H9 (cell line): ENCODE results near the gene PITPNM2. TPM values are rescaled to one million over a fixed set of nuclear protein-coding genes. Genes with fewer than 3 reads are reported as not detected.

Experiments used
- DNase-seq: peaks from one replicate; pipeline ENCODE4 v3.0.0-alpha.2; 2017
- H2AFZ ChIP-seq: one replicate; pipeline ENCODE4 v1.6.1; 2013; ENCODE audit warnings: mild to moderate bottlenecking, low read length, control low read depth, moderate library complexity
- H2AK5ac ChIP-seq: 2 replicates; pipeline ENCODE4 v1.6.1; 2013; ENCODE audit warnings: low read length, control low read depth, mixed read lengths; ENCODE audit not compliant: insufficient read length
- H2BK120ac ChIP-seq: one replicate; pipeline ENCODE4 v1.6.1; 2013; ENCODE audit warnings: low read depth, mild to moderate bottlenecking, low read length, control low read depth, inconsistent platforms; ENCODE audit not compliant: poor library complexity, severe bottlenecking
- H2BK12ac ChIP-seq: 2 replicates; pipeline ENCODE4 v1.6.1; 2013; ENCODE audit warnings: low read length, control low read depth, mixed read lengths, low read depth; ENCODE audit not compliant: insufficient read length
- H2BK15ac ChIP-seq: 2 replicates; pipeline ENCODE4 v1.6.1; 2013; ENCODE audit warnings: low read depth, low read length, control low read depth
- H2BK20ac ChIP-seq: one replicate; pipeline ENCODE4 v1.6.1; 2013; ENCODE audit warnings: low read depth, mild to moderate bottlenecking, low read length, control low read depth, inconsistent platforms; ENCODE audit not compliant: poor library complexity, severe bottlenecking
- H2BK5ac ChIP-seq: 2 replicates; pipeline ENCODE4 v1.6.1; 2013; ENCODE audit warnings: low read length, control low read depth, mixed read lengths; ENCODE audit not compliant: insufficient read length
- H3K14ac ChIP-seq: 2 replicates; pipeline ENCODE4 v1.6.1; 2013; ENCODE audit warnings: low read length, control low read depth; ENCODE audit not compliant: insufficient read depth
- H3K18ac ChIP-seq: 2 replicates; pipeline ENCODE4 v1.6.1; 2013; ENCODE audit warnings: low read depth, mild to moderate bottlenecking, mixed read lengths, low read length, control low read depth; ENCODE audit not compliant: insufficient read length
- H3K23ac ChIP-seq: 2 replicates; pipeline ENCODE4 v1.6.1; 2013; ENCODE audit warnings: low read length, control low read depth, mixed read lengths, low read depth; ENCODE audit not compliant: insufficient read length
- H3K23me2 ChIP-seq: 2 replicates; pipeline ENCODE4 v1.6.1; 2013; ENCODE audit warnings: low read depth, mild to moderate bottlenecking, mixed read lengths, low read length, control low read depth; ENCODE audit not compliant: insufficient read length, poor library complexity, severe bottlenecking
- H3K27ac ChIP-seq: 2 replicates; pipeline ENCODE4 v1.5.1; 2013; ENCODE audit warnings: low read length, control low read depth, mixed read lengths, low read depth; ENCODE audit not compliant: insufficient read length
- H3K27me3 ChIP-seq: 2 replicates; pipeline ENCODE4 v1.6.1; 2013; ENCODE audit warnings: low read length, control low read depth, inconsistent platforms; ENCODE audit not compliant: insufficient read depth
- H3K4ac ChIP-seq: 2 replicates; pipeline ENCODE4 v1.6.1; 2013; ENCODE audit warnings: low read depth, mild to moderate bottlenecking, control low read depth, inconsistent platforms, low read length, moderate library complexity
- H3K4me1 ChIP-seq: 2 replicates; pipeline ENCODE4 v1.6.1; 2013; ENCODE audit warnings: low read length, control low read depth, inconsistent platforms; ENCODE audit not compliant: insufficient read depth
- H3K4me2 ChIP-seq: 2 replicates; pipeline ENCODE4 v1.6.1; 2013; ENCODE audit warnings: low read length, control low read depth, mixed read lengths; ENCODE audit not compliant: insufficient read length, insufficient read depth
- H3K56ac ChIP-seq: 2 replicates; pipeline ENCODE4 v1.6.1; 2013; ENCODE audit warnings: low read depth, mild to moderate bottlenecking, mixed read lengths, low read length, control low read depth; ENCODE audit not compliant: insufficient read length
- H3K79me1 ChIP-seq: 2 replicates; pipeline ENCODE4 v1.6.1; 2013; ENCODE audit warnings: low read depth, mild to moderate bottlenecking, moderate library complexity, low read length, control low read depth, inconsistent platforms; ENCODE audit not compliant: insufficient read depth, poor library complexity, severe bottlenecking
- H3K79me2 ChIP-seq: 2 replicates; pipeline ENCODE4 v1.6.1; 2013; ENCODE audit warnings: low read length, control low read depth, inconsistent platforms; ENCODE audit not compliant: insufficient read depth
- H3K9ac ChIP-seq: 2 replicates; pipeline ENCODE4 v1.6.1; 2013; ENCODE audit warnings: low read length, control low read depth, mixed read lengths; ENCODE audit not compliant: insufficient read length; ENCODE audit errors: extremely low read depth
- H3K9me3 ChIP-seq: one replicate; pipeline ENCODE4 v1.6.1; 2013; ENCODE audit warnings: low read depth, low read length, inconsistent platforms; ENCODE audit not compliant: control insufficient read depth
- H3T11ph ChIP-seq: one replicate; pipeline ENCODE4 v1.6.1; 2013; ENCODE audit warnings: mild to moderate bottlenecking, low read length, control low read depth, inconsistent platforms
- H4K20me1 ChIP-seq: one replicate; pipeline ENCODE4 v1.6.1; 2013; ENCODE audit not compliant: control insufficient read depth, insufficient read length, insufficient read depth
- H4K5ac ChIP-seq: 2 replicates; pipeline ENCODE4 v1.6.1; 2013; ENCODE audit warnings: low read depth, mild to moderate bottlenecking, mixed read lengths, low read length, control low read depth; ENCODE audit not compliant: insufficient read length
- H4K8ac ChIP-seq: replicated peaks from 2 replicates; pipeline ENCODE4 v1.6.1; 2013; ENCODE audit warnings: low read length, control low read depth, mixed read lengths, low read depth; ENCODE audit not compliant: insufficient read length
- H4K91ac ChIP-seq: 2 replicates; pipeline ENCODE4 v1.6.1; 2013; ENCODE audit warnings: low read depth, mild to moderate bottlenecking, moderate library complexity, mixed read lengths, low read length, control low read depth; ENCODE audit not compliant: insufficient read length
- H3K27ac Mint-ChIP-seq, 3 experiments: 2 replicates in 2 of 3; 3 replicates in 1 of 3; pipeline ENCODE4 v1.8.0; 2020 to 2021; ENCODE audit warnings: mixed read lengths in 3 of 3, mild to moderate bottlenecking in 1 of 3, moderate library complexity in 1 of 3
- H3K27me3 Mint-ChIP-seq: 2 replicates; pipeline ENCODE4 v1.8.0; 2021; ENCODE audit warnings: low read depth, mild to moderate bottlenecking, moderate library complexity, mixed read lengths
- H3K36me3 Mint-ChIP-seq, 3 experiments: 2 replicates in 2 of 3; 3 replicates in 1 of 3; pipeline ENCODE4 v1.8.0; 2020 to 2021; ENCODE audit warnings: low read depth in 3 of 3, mixed read lengths in 3 of 3; ENCODE audit not compliant: insufficient read depth in 1 of 3
- H3K4me1 Mint-ChIP-seq, 2 experiments: 2 replicates each; pipeline ENCODE4 v1.8.0; 2020; ENCODE audit warnings: mixed read lengths in 2 of 2
- H3K4me3 Mint-ChIP-seq, 2 experiments: 2 replicates in 1 of 2; 3 replicates in 1 of 2; pipeline ENCODE4 v1.8.0; 2020 to 2021; ENCODE audit warnings: mild to moderate bottlenecking in 2 of 2, mixed read lengths in 2 of 2, moderate library complexity in 1 of 2
- H3K9me3 Mint-ChIP-seq, 2 experiments: 2 replicates in 1 of 2; 3 replicates in 1 of 2; pipeline ENCODE4 v1.8.0; 2020; ENCODE audit warnings: mild to moderate bottlenecking in 2 of 2, mixed read lengths in 2 of 2, moderate library complexity in 1 of 2
- WGBS: extraction: QIAGEN DNeasy Blood & Tissue Kit; methylation state at CpG from one replicate; pipeline ENCODE4 v1.1.7; 2013; ENCODE audit warnings: missing lambda C conversion rate, low lambda C conversion rate, mixed read lengths; ENCODE audit not compliant: insufficient read length; ENCODE audit errors: extremely low coverage; 5-methylcytosine and 5-hydroxymethylcytosine counted together
- total RNA-seq: library from RNA; stranded (reverse); gene quantifications from 2 replicates; pipeline ENCODE4 v1.2.1, GENCODE V29; 2021
- TF ChIP-seq, protein P1 (sequence below): fragments of 200-600 bp; sonication (generic); conservative IDR thresholded peaks from 3 replicates; pipeline ENCODE4 v1.8.0; 2021; ENCODE audit warnings: antibody characterized with exemption, mild to moderate bottlenecking

Gene PITPNM2
- total RNA-seq, 1 experiment from 2014 or later = 1.2 TPM

GRCh38 chr12:123120452-123121166 is 30.3 kb downstream of the PITPNM2 start:
- no peaks in the 10 kb centered on the region for H3K79me2 ChIP-seq
- H3K9ac ChIP-seq = no peak overlapping the region
- no peak overlapping the region for H2AK5ac ChIP-seq
- Mint-ChIP-seq H3K27ac (peak overlapping the region in 1 of 3 experiments; percentile 69; a peak in 1 of 7 replicates), H3K27me3 (peaks cover 70% of the 10 kb centered on the region), H3K36me3 (no peaks in the 10 kb centered on the region), H3K4me3 (no peak overlapping the region), H3K4me1 (peaks cover 8 to 15% of the 10 kb centered on the region in 2 experiments), H3K9me3 (no peaks in the 10 kb centered on the region)
- H4K20me1 ChIP-seq = no peaks in the 10 kb centered on the region
- H2BK20ac ChIP-seq = no peak overlapping the region
- no peak for DNase-seq
- H2AFZ ChIP-seq = no peak overlapping the region
- WGBS = no CpG with 5 or more reads among the region's 3 CpGs
- no peak overlapping the region for H3K27ac ChIP-seq
- no peaks in the 10 kb centered on the region for H3K23me2 ChIP-seq
- H3K27me3 ChIP-seq = no peaks in the 10 kb centered on the region; the same call in 1 of the 2 replicates
- no peak overlapping the region for H3K14ac ChIP-seq
- no peak overlapping the region for H2BK5ac ChIP-seq
- no peak overlapping the region for H3K4ac ChIP-seq
- no peak overlapping the region for H4K91ac ChIP-seq
- H3K79me1 ChIP-seq = no peaks in the 10 kb centered on the region
- H4K5ac ChIP-seq = no peak overlapping the region
- H2BK120ac ChIP-seq = no peak overlapping the region
- H3K23ac ChIP-seq = no peak overlapping the region
- no peak overlapping the region for H3K4me2 ChIP-seq
- H3K9me3 ChIP-seq = no peaks in the 10 kb centered on the region
- H2BK15ac ChIP-seq = no peak overlapping the region
- H2BK12ac ChIP-seq = no peak overlapping the region
- TF ChIP-seq, protein P1, sequence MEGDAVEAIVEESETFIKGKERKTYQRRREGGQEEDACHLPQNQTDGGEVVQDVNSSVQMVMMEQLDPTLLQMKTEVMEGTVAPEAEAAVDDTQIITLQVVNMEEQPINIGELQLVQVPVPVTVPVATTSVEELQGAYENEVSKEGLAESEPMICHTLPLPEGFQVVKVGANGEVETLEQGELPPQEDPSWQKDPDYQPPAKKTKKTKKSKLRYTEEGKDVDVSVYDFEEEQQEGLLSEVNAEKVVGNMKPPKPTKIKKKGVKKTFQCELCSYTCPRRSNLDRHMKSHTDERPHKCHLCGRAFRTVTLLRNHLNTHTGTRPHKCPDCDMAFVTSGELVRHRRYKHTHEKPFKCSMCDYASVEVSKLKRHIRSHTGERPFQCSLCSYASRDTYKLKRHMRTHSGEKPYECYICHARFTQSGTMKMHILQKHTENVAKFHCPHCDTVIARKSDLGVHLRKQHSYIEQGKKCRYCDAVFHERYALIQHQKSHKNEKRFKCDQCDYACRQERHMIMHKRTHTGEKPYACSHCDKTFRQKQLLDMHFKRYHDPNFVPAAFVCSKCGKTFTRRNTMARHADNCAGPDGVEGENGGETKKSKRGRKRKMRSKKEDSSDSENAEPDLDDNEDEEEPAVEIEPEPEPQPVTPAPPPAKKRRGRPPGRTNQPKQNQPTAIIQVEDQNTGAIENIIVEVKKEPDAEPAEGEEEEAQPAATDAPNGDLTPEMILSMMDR = no peak
- H4K8ac ChIP-seq = no peak overlapping the region
- H3K56ac ChIP-seq = no peak overlapping the region
- no peaks in the 10 kb centered on the region for H3K4me1 ChIP-seq
- H3K18ac ChIP-seq = no peak overlapping the region
- no peak overlapping the region for H3T11ph ChIP-seq
